ENCODE measurements around the gene NHERF2.

- TF ChIP-seq CTCF (conservative IDR thresholded peaks at IDR 0.05; ENCODE audit: low read length): no peak
- no peak for TF ChIP-seq EZH2phosphoT487 (IDR thresholded peaks at IDR 0.05; ENCODE audit: borderline replicate concordance)
These were observed 15.7 kb downstream of the NHERF2 start for GRCh38 chr16:2042171-2042985.

Data from Loucy (cell line).